HCT116 (cell line): ENCODE measurements around the gene NOL9. TPM values are rescaled to one million over a fixed set of nuclear protein-coding genes. Genes with fewer than 3 reads are reported as not detected.
A peak's percentile ranks its signal among the peaks of the same experiment; 100 is the strongest.

ENCODE experiments used
- ATAC-seq: fragments of 200-7000 bp; cut with Tn5 transposase; 2 replicates; pipeline ENCODE4 v1.9.1; 2020; ENCODE audit warnings: mild to moderate bottlenecking, moderate library complexity
- BruUV-seq: library from RNA; stranded (reverse); fragments of 400-500 nt; replicated peaks from 2 replicates; lab custom pipeline; 2021; lab: Mats Ljungman, UMichigan
- CTCF ChIA-PET: fragments of 300-600 bp; sonication (Branson Sonifier 250); formaldehyde crosslinking; loops from one replicate; lab custom pipeline; 2021; ENCODE audit warnings: antibody characterized with exemption; lab: Charles Lee
- POLR2A ChIA-PET: fragments of 300-600, 350-600 bp; sonication (Branson Sonifier 250); formaldehyde crosslinking; loops from one replicate; lab custom pipeline; 2021; ENCODE audit warnings: antibody characterized with exemption; lab: Charles Lee
- RAD21 ChIA-PET, 2 experiments: fragments of 300-600 bp; sonication (Branson Sonifier 250); formaldehyde crosslinking; loops; one replicate each; lab custom pipeline; 2023; ENCODE audit warnings: low total read pairs in 2 of 2; ENCODE audit not compliant: uncharacterized antibody in 2 of 2, unreplicated experiment in 2 of 2, low non-redundant PET in 1 of 2; lab: Charles Lee
- DNase-seq: peaks from one replicate; pipeline ENCODE4 v3.0.0-alpha.2; 2010; ENCODE audit warnings: low read depth, low spot score
- H2AFZ ChIP-seq: fragments of 200-600 bp; shearing (Covaris generic), sonication (generic); 2 replicates; pipeline ENCODE4 v1.6.1; 2017; ENCODE audit warnings: low read depth, mixed run types, mixed read lengths, antibody characterized with exemption, low read length; ENCODE audit not compliant: poor library complexity, severe bottlenecking
- H3K27ac ChIP-seq: 2 replicates; pipeline ENCODE4 v1.5.1; 2012; ENCODE audit warnings: low read depth, low read length
- H3K27me3 ChIP-seq: fragments of 200-600 bp; sonication (generic); 2 replicates; pipeline ENCODE4 v1.6.1; 2016; ENCODE audit warnings: mixed run types, low read length, mixed read lengths; ENCODE audit not compliant: insufficient read depth
- H3K36me3 ChIP-seq, 2 experiments: fragments of 200-500 bp in 1 of 2; fragments of 200-600 bp in 1 of 2; sonication (Bioruptor generic) in 1 of 2; sonication (generic) in 1 of 2; 2 replicates each; pipeline versions ENCODE4 v1.5.1 to v1.6.1; 2014 to 2016; ENCODE audit warnings: low read length in 2 of 2, inconsistent platforms in 1 of 2, mixed read lengths in 1 of 2, mixed run types in 1 of 2; ENCODE audit not compliant: insufficient read depth in 2 of 2, control insufficient read depth in 1 of 2
- H3K4me1 ChIP-seq, 2 experiments: fragments of 200-600 bp in 1 of 2; sonication (generic) in 1 of 2; 2 replicates each; pipeline versions ENCODE4 v1.5.1 to v1.6.1; 2012 to 2017; ENCODE audit warnings: low read length in 2 of 2, inconsistent platforms in 1 of 2, mild to moderate bottlenecking in 1 of 2, mixed read lengths in 1 of 2, mixed run types in 1 of 2, moderate library complexity in 1 of 2; ENCODE audit not compliant: insufficient read depth in 2 of 2, control insufficient read depth in 1 of 2
- H3K4me2 ChIP-seq: fragments of 200-600 bp; sonication (generic); 2 replicates; pipeline ENCODE4 v1.6.1; 2017; ENCODE audit warnings: mixed run types, low read length, mixed read lengths
- H3K4me3 ChIP-seq, 2 experiments: fragments of 200-600 bp in 1 of 2; sonication (generic) in 1 of 2; replicated peaks in 1 of 2; 2 replicates each; pipeline ENCODE4 v1.5.1; 2011 to 2016; ENCODE audit warnings: low read length in 2 of 2, control low read depth in 1 of 2, low read depth in 1 of 2, mild to moderate bottlenecking in 1 of 2, mixed read lengths in 1 of 2, mixed run types in 1 of 2
- H3K79me2 ChIP-seq: fragments of 200-600 bp; sonication (generic); 2 replicates; pipeline ENCODE4 v1.6.1; 2017; ENCODE audit warnings: mild to moderate bottlenecking, mixed run types, low read length, moderate library complexity, mixed read lengths; ENCODE audit not compliant: insufficient read depth
- H3K9ac ChIP-seq: fragments of 200-600 bp; sonication (generic); 2 replicates; pipeline ENCODE4 v1.6.1; 2016; ENCODE audit warnings: low read length, mixed read lengths
- H3K9me2 ChIP-seq: fragments of 200-600 bp; sonication (generic), shearing (Covaris generic); 2 replicates; pipeline ENCODE4 v1.6.1; 2017; ENCODE audit warnings: mixed run types, mild to moderate bottlenecking, moderate library complexity; ENCODE audit not compliant: insufficient read depth
- H3K9me3 ChIP-seq, 2 experiments: fragments of 200-500 bp in 1 of 2; fragments of 200-600 bp in 1 of 2; sonication (Bioruptor generic) in 1 of 2; sonication (generic) in 1 of 2; 2 replicates each; pipeline ENCODE4 v1.6.1; 2014 to 2017; ENCODE audit warnings: low read length in 2 of 2, mixed read lengths in 2 of 2, inconsistent platforms in 1 of 2, low read depth in 1 of 2, mild to moderate bottlenecking in 1 of 2, mixed run types in 1 of 2, moderate library complexity in 1 of 2; ENCODE audit not compliant: control insufficient read depth in 1 of 2, insufficient read depth in 1 of 2
- H4K20me1 ChIP-seq: fragments of 200-600 bp; sonication (generic), shearing (Covaris generic); 2 replicates; pipeline ENCODE4 v1.6.1; 2017; ENCODE audit warnings: mixed run types, mild to moderate bottlenecking, moderate library complexity; ENCODE audit not compliant: insufficient read depth
- CTCF ChIP-seq, 3 experiments: fragments of 200-600 bp in 1 of 3; sonication (generic) in 1 of 3; IDR thresholded peaks in 2 of 3; conservative IDR thresholded peaks in 1 of 3; 2 replicates each; pipeline ENCODE4 v1.5.1; 2012 to 2017; ENCODE audit warnings: low read depth in 2 of 3, low read length in 2 of 3, antibody characterized with exemption in 1 of 3, borderline replicate concordance in 1 of 3, control low read depth in 1 of 3, mild to moderate bottlenecking in 1 of 3, mixed read lengths in 1 of 3, mixed run types in 1 of 3, moderate library complexity in 1 of 3; ENCODE audit not compliant: insufficient read depth in 1 of 3
- EGR1 ChIP-seq: IDR thresholded peaks from 2 replicates; pipeline ENCODE4 v1.6.1; 2012; ENCODE audit warnings: low read depth
- ELF1 ChIP-seq: IDR thresholded peaks from 2 replicates; pipeline ENCODE4 v1.6.1; 2012; ENCODE audit warnings: low read depth, borderline replicate concordance
- EZH2phosphoT487 ChIP-seq: fragments of 200-600 bp; IDR thresholded peaks from 2 replicates; pipeline ENCODE4 v1.6.1; 2018; ENCODE audit warnings: antibody characterized with exemption, borderline replicate concordance
- FOSL1 ChIP-seq: IDR thresholded peaks from 2 replicates; pipeline ENCODE4 v1.6.1; 2012; ENCODE audit warnings: low read depth
- JUND ChIP-seq: IDR thresholded peaks from 2 replicates; pipeline ENCODE4 v1.6.1; 2012
- POLR2AphosphoS5 ChIP-seq: IDR thresholded peaks from 2 replicates; pipeline ENCODE4 v1.6.1; 2011; ENCODE audit warnings: mild to moderate bottlenecking, low read depth, low read length, moderate library complexity
- RAD21 ChIP-seq: IDR thresholded peaks from 2 replicates; pipeline ENCODE4 v1.6.1; 2012; ENCODE audit warnings: low read depth, mild to moderate bottlenecking
- SIN3A ChIP-seq: IDR thresholded peaks from 2 replicates; pipeline ENCODE4 v1.6.1; 2012; ENCODE audit warnings: low read depth
- SP1 ChIP-seq: IDR thresholded peaks from 2 replicates; pipeline ENCODE4 v1.6.1; 2012; ENCODE audit warnings: low read depth
- SRF ChIP-seq: IDR thresholded peaks from 2 replicates; pipeline ENCODE4 v1.6.1; 2012; ENCODE audit warnings: low read depth
- YY1 ChIP-seq: IDR thresholded peaks from 2 replicates; pipeline ENCODE4 v1.6.1; 2011; ENCODE audit warnings: low read length, low read depth, moderate library complexity, mild to moderate bottlenecking; ENCODE audit not compliant: insufficient replicate concordance; ENCODE audit errors: extremely low read depth
- ZBTB33 ChIP-seq: IDR thresholded peaks from 2 replicates; pipeline ENCODE4 v1.6.1; 2011; ENCODE audit warnings: mild to moderate bottlenecking, low read length, moderate library complexity; ENCODE audit not compliant: insufficient replicate concordance; ENCODE audit errors: extremely low read depth
- intact Hi-C: fragments of 100-400 bp; cut with micrococcal nuclease; formaldehyde crosslinking; loops from 2 replicates; pipeline ENCODE4 v1.10.0; 2022
- total RNA-seq: library from RNA; stranded (reverse); gene quantifications from one replicate; pipeline ENCODE4 v1.2.1, GENCODE V29; 2021; ENCODE audit not compliant: unreplicated experiment
- TF ChIP-seq, protein P1 (sequence below): IDR thresholded peaks from 2 replicates; pipeline ENCODE4 v1.6.1; 2012
- TF ChIP-seq, protein P2 (sequence below): IDR thresholded peaks from 2 replicates; pipeline ENCODE4 v1.6.1; 2012; ENCODE audit warnings: low read depth
- TF ChIP-seq, protein P3 (sequence below): IDR thresholded peaks from 2 replicates; pipeline ENCODE4 v1.6.1; 2012

The NOL9 gene
- total RNA-seq, 1 experiment from 2014 or later, result 46.4 TPM

DNA sequence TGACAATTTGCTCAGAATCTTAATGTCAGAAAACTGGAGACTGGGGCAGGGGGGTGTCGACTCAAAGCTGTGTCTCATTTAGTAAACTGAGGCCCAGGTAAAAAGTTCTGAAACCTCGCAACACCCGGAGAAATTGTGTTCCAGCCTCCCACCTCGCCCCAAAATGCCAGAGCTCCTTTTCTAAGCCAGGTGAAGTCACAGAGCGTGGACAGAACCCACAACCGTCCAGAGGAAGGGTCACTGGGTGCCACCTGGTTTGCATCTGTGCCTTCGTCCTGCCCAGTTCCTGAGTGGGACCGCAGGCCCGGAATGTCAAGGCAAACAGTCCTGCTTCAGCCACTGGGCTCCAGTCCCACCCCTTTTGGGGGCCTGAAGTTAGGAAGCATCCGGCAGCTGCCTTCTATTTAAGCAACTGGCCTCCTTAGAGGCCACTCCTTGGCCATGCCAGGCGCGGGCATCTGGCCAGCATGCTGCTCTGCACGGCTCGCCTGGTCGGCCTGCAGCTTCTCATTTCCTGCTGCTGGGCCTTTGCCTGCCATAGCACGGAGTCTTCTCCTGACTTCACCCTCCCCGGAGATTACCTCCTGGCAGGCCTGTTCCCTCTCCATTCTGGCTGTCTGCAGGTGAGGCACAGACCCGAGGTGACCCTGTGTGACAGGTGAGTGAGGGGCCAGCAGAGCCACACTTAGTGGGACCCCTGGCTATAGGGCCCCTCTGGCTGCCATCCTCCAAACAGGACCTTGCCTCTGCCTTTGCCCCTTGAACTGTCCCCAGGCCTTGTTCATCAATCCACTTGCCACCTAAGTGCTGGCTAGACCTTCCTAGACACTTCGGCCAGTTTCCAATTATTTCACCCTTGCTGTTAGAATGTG lies 830 bp upstream of the NOL9 start, which contains the start of gene TAS1R1:
Gene TAS1R1, plus strand, starts transcription at position 401 of the 872 bp plus-strand sequence. Its CDS starts 67 bp downstream, at position 468.
- no TSS peak for BruUV-seq
- Histone ChIP-seq H2AFZ (peak within 1 kb of the TSS; percentile 89), H3K4me1 (peaks cover 9 to 14% of the 10 kb centered on the region in 2 experiments), H3K79me2 (peaks cover 37% of the 10 kb centered on the region), H3K9me2 (no peaks in the 10 kb centered on the region), H3K36me3 (peaks cover 3% of the 10 kb centered on the region in 2 experiments; a peak in 3 of 4 replicates), H3K9ac (peak within 1 kb of the TSS; percentile 97), H3K9me3 (no peaks in the 10 kb centered on the region), H3K4me3 (peak within 1 kb of the TSS; percentile 98), H3K4me2 (peak within 1 kb of the TSS; percentile 99), H3K27me3 (no peaks in the 10 kb centered on the region), H4K20me1 (peaks cover 3% of the 10 kb centered on the region; the same call in 1 of the 2 replicates), H3K27ac (peak within 1 kb of the TSS; percentile 96)
- DNase-seq, result no peak
- intact Hi-C loops, result loop anchor here (1.0 to 2.0 kb wide), 2 partner anchors 48 to 91 kb away; partner anchors contain the start of gene KLHL21
- no peak for TF ChIP-seq POLR2AphosphoS5
- TF ChIP-seq SIN3A, result no peak
- TF ChIP-seq EZH2phosphoT487, result no peak
- TF ChIP-seq ZBTB33, result no peak
- TF ChIP-seq, protein P1, sequence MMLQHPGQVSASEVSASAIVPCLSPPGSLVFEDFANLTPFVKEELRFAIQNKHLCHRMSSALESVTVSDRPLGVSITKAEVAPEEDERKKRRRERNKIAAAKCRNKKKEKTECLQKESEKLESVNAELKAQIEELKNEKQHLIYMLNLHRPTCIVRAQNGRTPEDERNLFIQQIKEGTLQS, result no peak
- no peak for TF ChIP-seq EGR1
- TF ChIP-seq, protein P2, sequence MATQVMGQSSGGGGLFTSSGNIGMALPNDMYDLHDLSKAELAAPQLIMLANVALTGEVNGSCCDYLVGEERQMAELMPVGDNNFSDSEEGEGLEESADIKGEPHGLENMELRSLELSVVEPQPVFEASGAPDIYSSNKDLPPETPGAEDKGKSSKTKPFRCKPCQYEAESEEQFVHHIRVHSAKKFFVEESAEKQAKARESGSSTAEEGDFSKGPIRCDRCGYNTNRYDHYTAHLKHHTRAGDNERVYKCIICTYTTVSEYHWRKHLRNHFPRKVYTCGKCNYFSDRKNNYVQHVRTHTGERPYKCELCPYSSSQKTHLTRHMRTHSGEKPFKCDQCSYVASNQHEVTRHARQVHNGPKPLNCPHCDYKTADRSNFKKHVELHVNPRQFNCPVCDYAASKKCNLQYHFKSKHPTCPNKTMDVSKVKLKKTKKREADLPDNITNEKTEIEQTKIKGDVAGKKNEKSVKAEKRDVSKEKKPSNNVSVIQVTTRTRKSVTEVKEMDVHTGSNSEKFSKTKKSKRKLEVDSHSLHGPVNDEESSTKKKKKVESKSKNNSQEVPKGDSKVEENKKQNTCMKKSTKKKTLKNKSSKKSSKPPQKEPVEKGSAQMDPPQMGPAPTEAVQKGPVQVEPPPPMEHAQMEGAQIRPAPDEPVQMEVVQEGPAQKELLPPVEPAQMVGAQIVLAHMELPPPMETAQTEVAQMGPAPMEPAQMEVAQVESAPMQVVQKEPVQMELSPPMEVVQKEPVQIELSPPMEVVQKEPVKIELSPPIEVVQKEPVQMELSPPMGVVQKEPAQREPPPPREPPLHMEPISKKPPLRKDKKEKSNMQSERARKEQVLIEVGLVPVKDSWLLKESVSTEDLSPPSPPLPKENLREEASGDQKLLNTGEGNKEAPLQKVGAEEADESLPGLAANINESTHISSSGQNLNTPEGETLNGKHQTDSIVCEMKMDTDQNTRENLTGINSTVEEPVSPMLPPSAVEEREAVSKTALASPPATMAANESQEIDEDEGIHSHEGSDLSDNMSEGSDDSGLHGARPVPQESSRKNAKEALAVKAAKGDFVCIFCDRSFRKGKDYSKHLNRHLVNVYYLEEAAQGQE, result no peak
- TF ChIP-seq RAD21, result no peak
- TF ChIP-seq, protein P3, sequence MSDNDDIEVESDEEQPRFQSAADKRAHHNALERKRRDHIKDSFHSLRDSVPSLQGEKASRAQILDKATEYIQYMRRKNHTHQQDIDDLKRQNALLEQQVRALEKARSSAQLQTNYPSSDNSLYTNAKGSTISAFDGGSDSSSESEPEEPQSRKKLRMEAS, result no peak
- no peak for TF ChIP-seq SP1
- TF ChIP-seq SRF, result no peak
- TF ChIP-seq FOSL1, result no peak
- no peak for TF ChIP-seq YY1
- no peak for TF ChIP-seq ELF1
- no peak for TF ChIP-seq CTCF (IDR thresholded peaks at IDR 0.05 in 2 of 3, conservative IDR thresholded peaks at IDR 0.05 in 1 of 3; ENCODE audit: borderline replicate concordance in 1 of 3, insufficient read depth in 1 of 3, low read depth in 2 of 3, low read length in 2 of 3)
- TF ChIP-seq JUND, result no peak
- ChIA-PET RAD21 (no interaction called here), POLR2A (interaction anchor here (0.6 kb wide), 1 partner anchor 114 kb away, joined by 5 read pairs; no protein-coding TSS in a partner anchor), CTCF (interaction anchor here (0.9 to 1.2 kb wide), 4 partner anchors 25 to 64 kb away, joined by 3 to 4 read pairs (median 3); partner anchors contain the start of gene ZBTB48)
- ATAC-seq, result no peak
